SW480 (cell line): ENCODE measurements around the gene PLK3.
A peak's percentile ranks its signal among the peaks of the same experiment; 100 is the strongest.
"Not testable (repeated sequence)": the region's sequence is repeated elsewhere in the genome, so short reads cannot be mapped to it uniquely, and the experiment has no call there.

Experiments
- DNase-seq: peaks from one replicate; pipeline ENCODE4 v3.0.0-alpha.2; 2016; ENCODE audit warnings: low spot score

Gene PLK3

GRCh38 chr1:44808938-44809917, 9.1 kb downstream of the PLK3 start:
- peak; percentile 48 for DNase-seq

DNA sequence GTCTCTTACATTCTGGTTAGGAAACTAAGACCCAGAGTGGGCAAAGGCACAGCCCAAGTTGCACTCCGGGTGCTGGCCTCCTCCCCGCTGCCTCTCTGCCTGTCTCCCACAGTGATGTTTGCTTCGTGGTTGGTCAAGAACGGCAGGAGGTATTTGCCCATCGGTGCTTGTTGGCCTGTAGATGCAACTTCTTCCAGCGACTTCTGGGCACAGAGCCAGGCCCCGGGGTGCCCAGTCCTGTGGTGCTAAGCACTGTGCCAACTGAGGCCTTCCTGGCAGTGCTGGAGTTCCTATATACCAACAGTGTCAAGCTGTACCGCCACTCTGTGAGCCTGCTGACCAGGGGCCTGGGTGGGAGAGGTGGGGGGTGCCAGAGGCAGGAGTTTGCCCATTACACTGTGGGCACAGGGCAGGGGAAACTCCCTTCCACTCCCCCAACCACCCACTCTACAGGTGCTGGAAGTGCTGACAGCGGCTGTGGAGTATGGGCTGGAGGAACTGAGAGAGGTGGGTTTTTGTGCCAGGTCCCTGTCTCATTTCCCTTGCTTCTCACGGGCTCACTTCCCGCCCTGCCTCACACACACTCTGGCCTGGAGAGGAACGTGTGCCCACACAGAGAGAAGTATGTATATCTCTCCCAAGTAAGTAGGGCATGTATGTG, 10.1 kb downstream of the PLK3 start:
- DNase-seq, result no peak

DNA sequence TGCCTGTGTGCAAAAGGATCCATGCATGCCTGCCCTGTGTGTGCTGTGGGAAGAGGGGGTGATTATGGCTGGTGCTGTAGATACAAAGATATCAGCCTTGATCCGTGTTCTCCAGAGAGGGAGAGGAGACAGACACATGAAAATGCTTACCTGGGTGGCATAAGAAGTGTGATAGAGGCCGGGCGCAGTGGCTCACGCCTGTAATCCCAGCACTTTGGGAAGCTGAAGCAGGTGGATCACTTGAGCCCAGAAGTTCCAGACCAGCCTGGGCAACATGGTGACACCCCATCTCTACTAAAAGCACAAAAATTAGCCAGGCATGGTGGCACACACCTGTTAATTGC, 10.6 kb downstream of the PLK3 start:
- not testable (repeated sequence) for DNase-seq

GRCh38 chr1:44811234-44811633, 11.1 kb downstream of the PLK3 start:
- DNase-seq, result no peak

DNA sequence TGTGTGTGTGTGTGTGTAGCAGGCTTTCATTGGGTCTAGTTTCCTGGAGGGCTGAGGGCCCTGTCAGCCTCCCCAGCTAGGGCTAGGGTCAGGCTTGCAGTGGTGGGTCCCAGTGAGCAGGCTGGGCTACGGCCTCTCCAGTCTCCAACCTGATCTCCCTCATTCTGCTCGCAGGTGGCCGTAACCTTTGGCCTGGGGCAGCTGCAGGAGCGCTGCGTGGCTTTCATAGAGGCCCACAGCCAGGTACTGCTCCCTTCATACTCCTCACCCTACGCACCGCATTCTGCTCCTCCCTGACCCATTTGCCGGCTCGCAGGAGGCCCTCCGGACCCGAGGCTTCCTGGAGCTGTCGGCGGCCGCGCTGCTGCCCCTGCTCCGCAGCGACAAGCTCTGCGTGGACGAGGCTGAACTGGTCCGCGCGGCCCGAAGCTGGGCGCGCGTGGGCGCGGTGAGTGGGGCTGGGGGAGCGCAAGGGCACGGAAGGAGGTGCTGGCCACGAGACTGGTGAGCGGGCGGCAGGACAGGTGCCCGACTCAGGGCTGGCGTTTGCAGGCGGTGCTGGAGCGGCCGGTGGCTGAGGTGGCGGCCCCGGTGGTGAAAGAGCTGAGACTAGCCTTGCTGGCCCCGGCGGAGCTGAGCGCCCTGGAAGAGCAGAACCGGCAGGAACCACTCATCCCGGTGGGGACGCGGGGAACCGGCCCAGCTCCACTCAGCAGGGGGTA, 12.8 kb downstream of the PLK3 start:
- no peak for DNase-seq

DNA sequence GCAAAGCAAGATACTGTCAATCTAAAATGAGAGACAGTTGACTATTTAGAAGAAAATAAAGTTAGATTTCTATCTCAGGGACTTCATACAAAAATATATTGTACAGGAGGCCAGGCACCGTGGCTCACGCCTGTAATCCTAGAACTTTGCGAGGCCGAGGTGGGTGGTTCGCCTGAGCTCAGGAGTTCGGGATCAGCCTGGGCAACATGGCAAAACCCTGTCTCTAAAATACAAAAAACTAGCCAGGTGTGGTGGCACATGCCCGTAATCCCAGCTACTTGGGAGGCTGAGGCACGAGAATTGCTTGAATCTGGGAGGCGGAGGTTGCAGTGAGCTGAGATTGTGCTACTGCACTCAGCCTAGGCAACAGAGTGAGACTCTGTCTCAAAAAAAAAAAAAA, 15.7 kb downstream of the PLK3 start:
- not testable (repeated sequence) for DNase-seq

GRCh38 chr1:44817307-44817706, 17.1 kb downstream of the PLK3 start:
- no peak for DNase-seq

GRCh38 chr1:44817771-44818495, 17.8 kb downstream of the PLK3 start:
- DNase-seq, result no peak

DNA sequence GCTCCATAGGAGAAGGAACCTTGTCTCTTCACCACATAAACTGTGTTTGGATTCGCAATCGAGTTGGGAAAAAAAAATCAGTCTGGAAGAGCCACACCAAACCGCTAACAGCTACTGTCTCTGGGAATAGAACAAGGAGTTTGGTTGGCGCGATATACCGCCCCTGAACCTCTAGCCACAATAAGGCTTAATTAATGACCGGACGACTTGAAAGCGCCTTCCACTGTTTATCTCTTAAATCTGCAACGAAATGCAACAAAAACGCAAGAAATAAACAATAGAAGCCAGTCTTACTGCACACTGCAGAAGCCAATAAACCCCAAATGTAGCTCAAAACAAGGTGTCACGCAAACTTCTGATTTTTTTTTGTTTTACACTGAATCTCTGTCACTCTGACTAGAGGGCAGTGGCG, 19.0 kb downstream of the PLK3 start:
- DNase-seq, result no peak

GRCh38 chr1:44819608-44820327, 19.6 kb downstream of the PLK3 start:
- DNase-seq, result peak; percentile 94

- no peak for DNase-seq
These were observed 20.4 kb downstream of the PLK3 start for GRCh38 chr1:44820328-44821239.

DNA sequence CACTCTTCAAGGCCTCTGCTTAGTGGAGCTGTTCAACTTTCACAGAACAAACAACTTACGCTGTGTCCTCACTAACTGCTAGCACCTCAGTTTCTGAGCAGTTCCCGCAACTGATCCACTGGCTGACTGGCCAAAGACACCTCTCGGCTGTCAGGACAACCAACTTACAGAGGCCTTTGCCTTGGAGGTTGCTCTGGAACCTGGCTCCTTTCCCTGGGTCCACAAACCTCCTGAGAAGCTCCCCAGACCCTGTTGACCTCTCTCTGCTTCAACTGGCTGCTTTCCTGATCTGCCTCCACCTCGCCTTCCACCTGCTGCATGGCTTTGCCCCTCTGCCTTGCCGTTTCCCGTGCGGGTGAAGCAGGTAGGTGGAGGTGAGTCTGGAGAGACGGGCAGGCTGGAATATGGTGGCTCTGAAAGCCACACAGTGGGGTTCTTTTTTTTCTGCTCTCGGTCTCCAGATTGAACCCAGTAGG, 21.1 kb downstream of the PLK3 start:
- DNase-seq, result no peak

DNA sequence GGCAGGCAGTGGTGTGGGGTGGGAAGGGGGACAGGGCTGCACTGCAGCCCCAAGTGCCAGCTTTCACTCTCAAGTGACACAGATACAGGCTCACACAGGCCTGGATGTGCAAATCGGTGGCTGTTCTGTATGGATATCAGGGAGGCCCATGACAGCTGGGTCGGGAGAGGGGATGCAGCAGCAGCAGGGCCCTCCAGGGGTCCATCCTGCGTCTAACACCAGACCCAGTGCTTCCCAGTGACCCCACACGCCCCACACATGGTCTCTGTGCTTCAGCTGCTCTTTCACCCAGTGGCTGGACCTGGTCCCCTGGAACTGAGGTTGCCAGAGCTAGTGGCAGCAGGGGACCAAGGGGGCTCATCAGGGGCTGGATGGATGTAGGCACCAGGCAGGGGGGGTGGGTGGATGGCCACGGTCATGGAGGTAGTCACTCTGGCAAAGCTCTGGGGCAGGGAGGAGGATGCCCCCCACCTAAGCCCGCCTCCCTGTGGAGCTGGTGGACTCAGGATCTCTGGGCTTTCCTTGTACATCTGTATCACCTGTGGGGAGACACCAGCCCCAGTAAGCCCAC, 22.0 kb downstream of the PLK3 start:
- no peak for DNase-seq

- no peak for DNase-seq
These were observed 22.8 kb downstream of the PLK3 start for GRCh38 chr1:44822981-44823451.

DNA sequence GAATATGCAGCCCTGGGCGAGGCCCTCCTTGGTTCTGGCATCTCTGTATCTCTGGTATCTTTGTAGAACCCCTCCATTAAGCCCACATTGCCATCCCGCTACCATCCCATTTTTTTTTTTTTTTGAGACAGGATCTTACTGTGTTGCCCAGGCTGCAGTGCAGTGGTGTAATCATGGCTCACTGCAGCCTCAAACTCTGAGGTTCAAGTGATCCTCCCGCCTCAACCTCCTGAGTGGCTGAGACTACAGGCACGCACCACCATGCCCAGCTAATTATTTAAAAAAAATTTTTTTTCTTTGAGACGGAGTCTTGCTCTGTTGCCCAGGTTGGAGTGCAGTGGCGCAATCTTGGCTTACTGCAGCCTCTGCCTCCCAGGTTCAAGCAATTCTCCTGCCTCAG, 24.2 kb downstream of the PLK3 start:
- not testable (repeated sequence) for DNase-seq

DNA sequence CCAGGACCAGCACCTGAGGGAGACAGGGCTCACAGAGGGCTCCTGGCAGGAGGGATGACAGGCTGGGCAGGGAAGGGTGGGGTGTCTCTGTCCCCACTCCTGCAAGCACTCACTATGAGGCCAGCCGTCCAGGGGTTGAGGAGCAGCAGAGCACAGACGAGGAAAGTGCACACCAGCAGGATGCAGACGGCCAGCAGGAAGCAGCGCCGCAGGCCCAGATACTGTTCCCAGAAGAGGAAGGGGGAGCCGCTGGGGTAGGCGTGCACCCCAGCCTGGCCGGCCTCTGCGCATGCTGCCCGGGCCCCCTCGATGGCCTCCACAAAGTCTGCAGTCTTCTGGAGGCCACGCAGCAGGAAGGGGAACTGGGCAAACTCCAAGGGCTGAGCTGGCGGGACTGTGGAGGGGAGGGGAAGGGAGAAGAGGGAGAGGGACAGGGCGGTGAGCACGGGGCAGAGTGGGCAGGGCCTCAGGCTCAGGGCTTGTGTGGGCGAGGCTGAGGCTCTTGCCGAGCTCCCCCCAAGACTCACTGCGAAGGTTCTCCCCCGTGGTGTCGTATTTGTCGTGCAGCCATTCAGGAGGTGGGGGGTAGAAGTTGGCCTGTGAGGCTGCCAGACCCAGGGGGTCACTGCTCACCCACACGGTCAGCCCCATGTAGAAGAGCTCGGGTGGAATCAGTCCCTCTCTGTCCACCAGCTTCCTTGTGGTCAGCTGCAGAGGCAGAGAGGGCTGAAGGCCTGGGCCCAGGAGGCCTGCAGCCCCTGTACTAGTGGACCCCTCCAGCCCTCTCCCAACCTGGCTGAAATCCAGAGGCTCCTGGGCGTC, 26.4 kb downstream of the PLK3 start:
- DNase-seq, result no peak

DNA sequence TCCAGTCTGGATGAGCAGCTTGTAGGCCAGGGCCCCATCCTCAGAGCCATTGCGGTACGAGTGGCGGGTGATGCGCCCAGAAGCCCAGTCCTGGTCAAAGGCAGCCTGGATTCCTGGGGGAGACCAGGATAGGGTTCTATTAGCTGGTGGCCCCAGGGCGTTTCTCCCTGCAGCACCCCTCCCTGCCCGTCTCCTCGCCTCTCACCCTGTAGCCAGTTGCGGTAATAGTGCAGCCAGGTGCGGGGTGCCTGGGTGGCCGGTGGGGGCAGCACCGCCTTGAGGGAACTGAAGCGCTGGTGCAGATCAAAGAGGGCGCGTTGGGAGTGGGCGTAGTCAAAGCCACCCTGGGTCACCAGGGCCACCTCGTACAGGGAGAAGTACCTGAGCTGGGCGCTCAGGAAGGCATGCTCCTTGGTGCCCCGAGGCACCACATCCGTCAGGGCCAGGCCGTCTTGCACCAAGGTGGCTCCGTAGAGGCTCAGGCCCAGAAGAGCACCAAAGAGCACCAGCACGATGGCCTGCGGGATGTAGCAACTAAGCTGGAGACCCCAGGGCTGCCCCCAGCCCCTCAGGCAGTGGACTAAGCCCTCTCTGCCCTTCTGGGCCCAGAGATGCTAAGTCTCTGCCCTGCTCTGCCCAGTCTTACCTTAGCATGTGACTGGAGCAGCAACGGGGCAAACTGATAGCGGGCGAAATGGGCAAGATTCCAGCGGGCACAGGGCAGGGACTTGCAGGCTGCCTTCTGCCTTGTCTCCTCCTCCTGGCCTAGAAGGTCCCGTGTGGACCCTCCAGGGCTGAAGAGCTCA, 27.2 kb downstream of the PLK3 start:
- no peak for DNase-seq
